Measurements from ENCODE around the gene LUC7L3. TPM values are rescaled to one million over a fixed set of nuclear protein-coding genes. Genes with fewer than 3 reads are reported as not detected.

LUC7L3 gene
- total and polyA plus RNA-seq, 10 of the 15 experiments (the other 5 are each of a cell fraction or from before 2014, with no cell fraction given) = 51.3 to 176 (median 149) TPM

- Histone ChIP-seq H3K4me3 (no peak overlapping the region), H3K9me3 (replicated peaks; ENCODE audit: control insufficient read depth, insufficient read depth, low read length) (no peaks in the 10 kb centered on the region), H3K36me3 (ENCODE audit: control insufficient read depth in 2 of 2, insufficient read depth in 2 of 2, low read length in 1 of 2) (no peaks in the 10 kb centered on the region), H4K20me1 (ENCODE audit: control insufficient read depth, insufficient read depth) (no peaks in the 10 kb centered on the region), H2AFZ (ENCODE audit: control insufficient read depth, low read depth, low read length) (no peak overlapping the region), H3K79me2 (ENCODE audit: control insufficient read depth, insufficient read depth, low read length) (no peaks in the 10 kb centered on the region), H3K27ac (ENCODE audit: control insufficient read depth, insufficient read depth) (no peak overlapping the region), H3K9ac (ENCODE audit: control insufficient read depth, insufficient read depth, low read length) (no peak overlapping the region), H3K4me2 (ENCODE audit: control insufficient read depth, insufficient read depth) (no peak overlapping the region), H3K4me1 (ENCODE audit: control insufficient read depth, insufficient read depth, low read length) (no peaks in the 10 kb centered on the region), H3K27me3 (replicated peaks in 1 of 2; ENCODE audit: control insufficient read depth in 2 of 2, insufficient read depth in 2 of 2, low read length in 1 of 2) (no peaks in the 10 kb centered on the region; a peak in 1 of 4 replicates)
- DNase-seq (ENCODE audit: low read depth, low spot score) (no peak), ATAC-seq (no peak), FAIRE-seq (no peak)
- BruUV-seq (replicated peaks) = no TSS peak
- intact Hi-C loops (cut with micrococcal nuclease; ENCODE audit: unreplicated experiment) = no loop called here
- ChIA-PET CTCF (no interaction called here), POLR2A (no interaction called here), SMC1A (ENCODE audit: uncharacterized antibody, unreplicated experiment) (no interaction called here), RAD21 (ENCODE audit: unreplicated experiment) (no interaction called here)
- no peak for TF ChIP-seq BRCA1 (IDR thresholded peaks at IDR 0.05; ENCODE audit: low read depth, low read length)
- TF ChIP-seq, protein P1, sequence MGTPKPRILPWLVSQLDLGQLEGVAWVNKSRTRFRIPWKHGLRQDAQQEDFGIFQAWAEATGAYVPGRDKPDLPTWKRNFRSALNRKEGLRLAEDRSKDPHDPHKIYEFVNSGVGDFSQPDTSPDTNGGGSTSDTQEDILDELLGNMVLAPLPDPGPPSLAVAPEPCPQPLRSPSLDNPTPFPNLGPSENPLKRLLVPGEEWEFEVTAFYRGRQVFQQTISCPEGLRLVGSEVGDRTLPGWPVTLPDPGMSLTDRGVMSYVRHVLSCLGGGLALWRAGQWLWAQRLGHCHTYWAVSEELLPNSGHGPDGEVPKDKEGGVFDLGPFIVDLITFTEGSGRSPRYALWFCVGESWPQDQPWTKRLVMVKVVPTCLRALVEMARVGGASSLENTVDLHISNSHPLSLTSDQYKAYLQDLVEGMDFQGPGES (IDR thresholded peaks at IDR 0.05) = no peak
- no peak for TF ChIP-seq MYC (IDR thresholded peaks at IDR 0.05; ENCODE audit: insufficient read depth, insufficient read length, insufficient replicate concordance, low read length, severe bottlenecking)
- no peak for TF ChIP-seq NRF1 (conservative IDR thresholded peaks at IDR 0.05; ENCODE audit: low read depth, low read length)
- TF ChIP-seq FOXM1 (IDR thresholded peaks at IDR 0.05; ENCODE audit: low read depth, low read length) = no peak
- no peak for TF ChIP-seq LARP7 (IDR thresholded peaks at IDR 0.05)
- TF ChIP-seq TAF1 (IDR thresholded peaks at IDR 0.05; ENCODE audit: borderline replicate concordance, low read depth, low read length) = no peak
- TF ChIP-seq SIN3A (IDR thresholded peaks at IDR 0.05; ENCODE audit: low read depth, low read length) = no peak
- no peak for TF ChIP-seq NR2F1 (conservative IDR thresholded peaks at IDR 0.05)
- no peak for TF ChIP-seq ZBED1 (IDR thresholded peaks at IDR 0.05; ENCODE audit: borderline replicate concordance)
- TF ChIP-seq, protein P2, sequence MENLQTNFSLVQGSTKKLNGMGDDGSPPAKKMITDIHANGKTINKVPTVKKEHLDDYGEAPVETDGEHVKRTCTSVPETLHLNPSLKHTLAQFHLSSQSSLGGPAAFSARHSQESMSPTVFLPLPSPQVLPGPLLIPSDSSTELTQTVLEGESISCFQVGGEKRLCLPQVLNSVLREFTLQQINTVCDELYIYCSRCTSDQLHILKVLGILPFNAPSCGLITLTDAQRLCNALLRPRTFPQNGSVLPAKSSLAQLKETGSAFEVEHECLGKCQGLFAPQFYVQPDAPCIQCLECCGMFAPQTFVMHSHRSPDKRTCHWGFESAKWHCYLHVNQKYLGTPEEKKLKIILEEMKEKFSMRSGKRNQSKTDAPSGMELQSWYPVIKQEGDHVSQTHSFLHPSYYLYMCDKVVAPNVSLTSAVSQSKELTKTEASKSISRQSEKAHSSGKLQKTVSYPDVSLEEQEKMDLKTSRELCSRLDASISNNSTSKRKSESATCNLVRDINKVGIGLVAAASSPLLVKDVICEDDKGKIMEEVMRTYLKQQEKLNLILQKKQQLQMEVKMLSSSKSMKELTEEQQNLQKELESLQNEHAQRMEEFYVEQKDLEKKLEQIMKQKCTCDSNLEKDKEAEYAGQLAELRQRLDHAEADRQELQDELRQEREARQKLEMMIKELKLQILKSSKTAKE (IDR thresholded peaks at IDR 0.05; ENCODE audit: low read depth, poor library complexity, severe bottlenecking) = no peak
- no peak for TF ChIP-seq JUND (IDR thresholded peaks at IDR 0.05; ENCODE audit: low read depth, low read length)
- no peak for TF ChIP-seq NFYB (IDR thresholded peaks at IDR 0.05; ENCODE audit: insufficient read depth, low read depth, low read length)
- no peak for TF ChIP-seq MXI1 (IDR thresholded peaks at IDR 0.05; ENCODE audit: low read depth, low read length)
- TF ChIP-seq MEF2B (IDR thresholded peaks at IDR 0.05; ENCODE audit: partially characterized antibody, poor library complexity, severe bottlenecking) = no peak
- in situ Hi-C loops (cut with MboI) = no loop called here
- 15% methylated on average over 3 of the region's 3 CpGs for WGBS (ENCODE audit: insufficient coverage, insufficient replicate concordance, low lambda C conversion rate, missing lambda C conversion rate)
Observed at GRCh38 chr17:50682441-50682840, 37.0 kb upstream of the LUC7L3 start.

All from GM12878 (cell line).